ENCODE data around the gene CENPC.
"Not testable (repeated sequence)": the region's sequence is repeated elsewhere in the genome, so short reads cannot be mapped to it uniquely, and the experiment has no call there.

CENPC gene, protein sequence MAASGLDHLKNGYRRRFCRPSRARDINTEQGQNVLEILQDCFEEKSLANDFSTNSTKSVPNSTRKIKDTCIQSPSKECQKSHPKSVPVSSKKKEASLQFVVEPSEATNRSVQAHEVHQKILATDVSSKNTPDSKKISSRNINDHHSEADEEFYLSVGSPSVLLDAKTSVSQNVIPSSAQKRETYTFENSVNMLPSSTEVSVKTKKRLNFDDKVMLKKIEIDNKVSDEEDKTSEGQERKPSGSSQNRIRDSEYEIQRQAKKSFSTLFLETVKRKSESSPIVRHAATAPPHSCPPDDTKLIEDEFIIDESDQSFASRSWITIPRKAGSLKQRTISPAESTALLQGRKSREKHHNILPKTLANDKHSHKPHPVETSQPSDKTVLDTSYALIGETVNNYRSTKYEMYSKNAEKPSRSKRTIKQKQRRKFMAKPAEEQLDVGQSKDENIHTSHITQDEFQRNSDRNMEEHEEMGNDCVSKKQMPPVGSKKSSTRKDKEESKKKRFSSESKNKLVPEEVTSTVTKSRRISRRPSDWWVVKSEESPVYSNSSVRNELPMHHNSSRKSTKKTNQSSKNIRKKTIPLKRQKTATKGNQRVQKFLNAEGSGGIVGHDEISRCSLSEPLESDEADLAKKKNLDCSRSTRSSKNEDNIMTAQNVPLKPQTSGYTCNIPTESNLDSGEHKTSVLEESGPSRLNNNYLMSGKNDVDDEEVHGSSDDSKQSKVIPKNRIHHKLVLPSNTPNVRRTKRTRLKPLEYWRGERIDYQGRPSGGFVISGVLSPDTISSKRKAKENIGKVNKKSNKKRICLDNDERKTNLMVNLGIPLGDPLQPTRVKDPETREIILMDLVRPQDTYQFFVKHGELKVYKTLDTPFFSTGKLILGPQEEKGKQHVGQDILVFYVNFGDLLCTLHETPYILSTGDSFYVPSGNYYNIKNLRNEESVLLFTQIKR

DNA sequence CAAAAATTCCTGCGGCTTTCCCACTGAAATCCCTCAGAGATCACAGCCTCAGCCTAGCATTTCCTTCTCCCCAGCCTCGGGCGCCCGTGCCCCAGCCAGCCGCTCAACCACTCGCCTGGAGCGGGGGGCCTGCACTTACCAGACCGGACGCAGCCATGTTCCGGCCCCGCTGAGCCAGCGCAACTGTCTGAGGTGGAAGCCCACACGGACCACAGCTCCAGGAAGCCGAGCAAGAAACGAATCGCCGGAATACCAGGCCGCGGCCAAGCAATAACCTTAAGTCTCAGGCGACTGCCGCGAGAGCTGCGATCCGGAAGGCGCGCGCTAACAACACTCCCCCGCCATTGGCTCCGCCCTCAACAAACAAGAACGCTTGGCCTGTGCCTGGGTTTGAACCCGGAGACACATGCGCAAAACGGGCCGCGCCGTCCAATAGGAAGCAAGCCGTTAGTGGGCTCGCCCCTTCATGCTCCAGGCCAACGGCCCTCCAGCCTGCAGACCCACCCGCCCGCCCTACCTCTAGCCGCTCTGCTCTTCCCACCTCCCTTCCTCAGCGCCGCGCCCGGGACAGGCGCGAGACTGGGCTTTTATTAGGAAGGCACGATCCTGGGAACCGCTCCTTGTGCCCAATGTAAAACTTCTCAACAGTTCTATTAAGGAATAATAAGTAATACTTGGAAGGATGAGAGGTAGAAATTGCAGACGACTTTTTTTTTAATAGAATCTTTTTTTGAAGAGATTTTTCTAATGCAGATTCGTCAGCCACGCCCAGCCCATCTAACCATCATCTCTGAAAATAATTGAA is at the start of gene CENPC:
CENPC (minus strand) TSS at position 305 of the 805 bp plus-strand sequence; CDS start at position 157, 148 bp downstream.
- peak; percentile 89 for DNase-seq

DNA sequence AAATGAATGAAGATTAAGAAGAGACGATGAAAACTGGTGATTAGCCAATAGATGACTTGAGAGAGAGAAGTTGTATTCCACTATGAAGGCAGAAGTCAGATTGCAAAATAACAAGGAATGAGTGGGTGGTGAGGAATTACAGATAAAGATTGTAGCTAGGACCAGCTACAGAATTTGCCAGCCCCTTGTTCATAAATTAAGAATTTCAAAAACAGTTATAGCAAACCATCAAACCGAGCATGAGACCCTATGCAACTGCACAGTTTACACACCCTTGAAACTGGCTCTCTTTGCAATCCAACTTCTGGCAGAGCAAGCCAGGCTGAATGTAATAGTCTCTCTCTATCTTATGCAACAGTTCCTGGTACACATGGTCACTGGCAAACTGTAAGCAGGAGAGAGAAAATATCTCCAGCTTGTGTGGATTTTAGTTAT is 48.5 kb upstream of the CENPC start:
- no peak for DNase-seq

- no peak for DNase-seq
These were observed 41.9 kb upstream of the CENPC start for GRCh38 chr4:67587156-67587555.

DNA sequence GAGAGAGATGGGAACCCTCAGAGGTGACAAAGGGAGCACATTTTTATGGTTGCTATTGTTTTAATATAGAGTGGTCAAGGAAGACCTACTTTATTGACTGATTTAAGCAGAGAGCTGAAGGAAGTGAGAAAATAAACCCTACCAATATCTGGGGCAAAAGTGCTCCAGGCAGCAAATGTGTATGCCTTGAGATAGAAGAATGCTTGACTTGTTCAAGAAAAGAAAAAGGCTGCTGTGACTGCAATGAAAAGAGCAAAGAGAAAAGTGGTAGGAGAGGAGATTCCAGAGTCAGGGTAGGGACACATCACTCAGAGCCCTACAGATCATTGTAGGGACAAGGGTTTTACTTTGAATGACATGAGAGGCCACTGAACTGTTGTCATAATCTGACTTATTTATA is 39.2 kb upstream of the CENPC start:
- no peak for DNase-seq

GRCh38 chr4:67581913-67582312 is 36.6 kb upstream of the CENPC start:
- no peak for DNase-seq

DNA sequence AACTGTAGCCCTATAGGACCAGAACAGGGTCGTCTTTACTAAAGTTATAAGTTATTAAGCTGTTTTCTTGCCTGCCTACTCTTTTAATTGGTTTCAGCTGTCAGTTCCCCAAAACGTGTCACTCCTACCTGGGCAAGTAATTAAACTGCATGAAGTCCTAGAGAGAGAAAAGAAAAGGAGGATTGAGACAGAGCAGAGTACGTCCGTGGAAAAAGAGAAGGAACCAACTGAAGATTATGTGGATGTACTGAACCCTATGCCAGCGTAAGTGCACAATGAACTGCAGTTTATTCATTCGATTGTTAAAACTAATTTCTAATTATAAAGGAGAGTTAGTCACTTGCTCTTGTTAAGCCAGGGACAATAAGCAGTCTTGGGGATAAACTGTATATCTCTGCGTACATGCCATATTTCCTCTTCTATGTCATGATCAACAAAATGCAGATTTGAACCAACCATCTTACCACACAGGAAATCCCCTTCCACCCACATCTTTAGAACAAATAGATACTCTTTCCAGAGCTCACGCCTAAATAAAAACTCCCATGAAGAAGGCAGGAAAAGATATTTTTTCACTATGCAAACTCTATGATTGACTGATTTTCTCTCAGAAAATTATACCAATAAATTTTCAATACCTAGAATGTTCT is 36.0 kb upstream of the CENPC start:
- no peak for DNase-seq

GRCh38 chr4:67580577-67580976 is 35.3 kb upstream of the CENPC start:
- DNase-seq, result no peak

GRCh38 chr4:67576538-67576937 is 31.2 kb upstream of the CENPC start:
- DNase-seq, result no peak

- DNase-seq, result no peak
These were observed 30.8 kb upstream of the CENPC start for GRCh38 chr4:67576059-67576466.

DNA sequence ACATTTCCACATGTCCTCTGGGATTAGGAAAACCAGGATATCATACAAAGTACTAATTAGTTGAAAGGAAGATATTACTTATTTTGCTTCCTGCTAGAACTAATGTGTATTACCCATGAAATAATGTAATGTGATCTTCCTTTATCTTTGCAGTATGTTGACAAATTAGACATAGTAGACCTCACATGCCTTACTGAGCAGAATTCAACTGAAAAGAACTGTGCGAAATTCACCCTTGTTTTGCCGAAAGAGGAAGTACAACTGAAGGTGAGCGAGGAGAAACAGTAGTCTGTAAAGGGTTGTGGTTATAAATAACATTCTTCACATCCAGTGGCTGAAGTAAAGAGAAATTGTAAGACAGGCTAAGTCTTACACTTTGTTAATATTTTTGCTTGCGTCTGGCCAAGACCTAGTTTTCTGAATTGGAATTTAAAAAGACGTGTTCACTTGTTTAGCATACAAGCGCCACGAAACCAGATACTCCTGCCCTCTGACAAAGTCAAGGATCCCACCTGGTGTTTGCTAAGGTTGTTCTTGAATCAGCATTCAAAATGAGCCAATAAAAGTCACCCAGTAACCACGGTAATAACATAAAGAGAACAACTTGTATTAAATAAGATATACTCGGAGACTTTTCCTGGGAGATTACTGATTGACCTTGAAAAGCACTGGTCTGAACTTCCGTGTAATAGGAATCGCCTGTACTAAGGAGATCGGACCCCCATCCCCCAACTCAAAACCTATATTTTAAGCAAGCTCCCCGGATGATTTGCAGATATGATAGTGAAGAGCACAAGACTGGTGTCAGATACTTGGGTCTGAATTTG is 30.1 kb upstream of the CENPC start:
- DNase-seq, result no peak

DNA sequence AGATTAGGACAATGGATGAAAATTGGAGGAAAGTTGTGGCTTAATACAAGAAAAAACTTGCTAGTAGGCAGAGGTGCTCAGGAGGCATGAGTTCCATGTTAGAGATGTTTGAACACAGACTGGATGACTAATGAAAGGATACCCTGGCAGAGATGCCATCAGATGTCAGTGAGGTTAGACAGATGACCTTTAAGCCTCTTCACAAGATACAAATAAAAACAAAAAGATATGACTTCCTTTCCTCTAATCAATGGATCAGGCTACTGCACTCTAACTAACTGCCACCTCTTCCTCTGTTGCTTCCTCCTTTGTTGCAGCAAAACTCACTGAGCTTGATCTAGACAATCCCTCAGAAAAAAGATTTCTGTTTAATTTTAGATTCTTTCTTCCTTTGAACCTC is 27.9 kb upstream of the CENPC start:
- DNase-seq, result no peak

DNA sequence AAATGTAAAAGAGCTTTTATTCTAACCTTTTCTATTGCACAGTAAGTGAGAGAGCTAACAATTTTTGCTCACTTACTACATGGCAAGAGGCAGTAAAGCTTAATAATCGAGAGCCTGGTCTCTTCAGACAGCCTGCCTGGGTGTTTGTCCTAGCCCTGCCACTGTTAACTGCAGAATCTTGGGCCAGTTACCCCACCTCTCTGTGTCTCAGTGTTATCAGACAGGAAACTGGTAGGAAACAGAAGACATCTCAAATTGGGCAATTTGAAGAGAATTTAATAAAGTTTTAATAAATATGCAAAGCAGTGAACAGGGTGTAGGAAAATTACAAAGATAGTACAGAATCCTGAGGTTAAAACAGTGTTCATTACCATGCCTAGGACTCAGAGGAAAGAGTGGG is 26.7 kb upstream of the CENPC start:
- DNase-seq, result no peak

DNA sequence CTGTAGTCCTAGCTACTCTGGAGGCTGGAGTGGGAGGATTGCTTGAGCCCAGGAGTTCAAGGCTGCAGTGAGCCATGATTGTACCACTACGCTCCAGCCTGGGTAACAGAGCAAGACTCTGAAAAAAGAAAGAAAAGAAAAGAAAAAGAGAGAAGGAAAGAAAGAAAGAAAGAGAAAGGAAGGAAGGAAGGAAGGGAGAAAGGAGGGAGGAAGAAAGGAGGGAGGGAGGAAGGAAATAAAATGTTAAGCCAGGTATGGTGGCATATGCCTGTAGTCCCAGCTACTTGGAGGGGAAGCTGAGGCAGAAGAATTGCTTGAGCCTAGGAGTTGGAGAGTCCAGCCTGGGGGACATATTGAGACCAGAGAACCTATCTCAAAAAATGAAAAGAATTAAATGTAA is 25.2 kb upstream of the CENPC start:
- no peak for DNase-seq

DNA sequence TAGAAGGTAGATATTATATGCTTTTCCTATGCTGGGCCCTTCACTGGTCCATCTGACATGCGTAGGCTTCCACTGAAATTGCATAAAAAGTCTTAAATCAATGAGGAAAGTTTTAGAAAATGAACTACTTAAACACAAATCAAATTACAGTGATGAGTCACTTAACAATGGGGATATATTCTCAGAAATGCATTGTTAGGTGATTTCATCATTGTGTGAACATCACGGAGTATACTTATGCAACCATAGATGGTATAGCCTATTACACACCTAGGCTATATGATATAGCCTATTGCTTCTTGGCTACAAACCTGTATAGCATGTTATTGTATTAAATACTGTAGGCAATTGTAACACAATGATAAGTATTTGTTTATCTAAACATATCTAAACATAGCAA is 23.5 kb upstream of the CENPC start:
- no peak for DNase-seq

DNA sequence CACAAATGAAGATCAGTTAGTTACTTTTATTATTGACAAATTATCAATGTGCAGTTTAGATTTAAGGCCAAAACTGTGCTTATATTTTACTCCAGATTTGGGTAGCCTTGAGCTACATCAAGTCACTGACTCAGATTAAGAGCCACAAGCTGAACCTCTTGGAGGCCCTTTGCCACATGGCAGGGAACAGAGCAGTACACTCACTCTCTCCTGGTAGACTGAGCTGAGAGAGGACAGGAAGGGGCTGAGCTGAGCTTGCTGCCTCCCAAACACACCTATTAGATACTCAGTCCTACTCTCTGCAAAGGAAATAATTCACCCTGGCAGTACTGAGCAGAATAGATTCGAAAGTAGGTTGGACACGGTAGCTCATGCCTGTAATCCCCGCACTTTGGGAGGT is 21.0 kb upstream of the CENPC start:
- DNase-seq, result no peak

- no peak for DNase-seq
These were observed 20.0 kb upstream of the CENPC start for GRCh38 chr4:67565284-67565683.

DNA sequence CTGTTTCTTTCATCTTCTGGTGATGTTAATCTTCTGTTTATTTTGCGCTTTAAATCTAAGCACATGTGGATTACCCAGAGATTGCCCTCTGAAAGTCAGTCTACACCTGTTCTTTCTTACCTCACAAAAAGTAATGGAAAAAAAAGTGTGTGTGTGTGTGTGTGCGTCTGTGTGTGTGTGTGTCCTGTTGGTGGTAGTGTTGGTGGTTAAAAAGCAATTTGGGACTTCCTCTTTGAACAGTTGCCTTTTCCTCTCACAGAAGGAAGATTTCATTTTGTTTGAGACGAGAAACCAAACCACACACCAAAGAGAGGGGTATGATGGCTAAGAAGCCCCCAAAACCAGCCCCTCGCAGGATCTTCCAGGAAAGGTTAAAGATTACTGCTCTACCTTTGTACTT is 13.2 kb upstream of the CENPC start, which contains the start of gene STAP1:
STAP1 (plus strand) TSS at position 235 of the 400 bp plus-strand sequence; CDS start at position 318, 83 bp downstream.
- no peak for DNase-seq

DNA sequence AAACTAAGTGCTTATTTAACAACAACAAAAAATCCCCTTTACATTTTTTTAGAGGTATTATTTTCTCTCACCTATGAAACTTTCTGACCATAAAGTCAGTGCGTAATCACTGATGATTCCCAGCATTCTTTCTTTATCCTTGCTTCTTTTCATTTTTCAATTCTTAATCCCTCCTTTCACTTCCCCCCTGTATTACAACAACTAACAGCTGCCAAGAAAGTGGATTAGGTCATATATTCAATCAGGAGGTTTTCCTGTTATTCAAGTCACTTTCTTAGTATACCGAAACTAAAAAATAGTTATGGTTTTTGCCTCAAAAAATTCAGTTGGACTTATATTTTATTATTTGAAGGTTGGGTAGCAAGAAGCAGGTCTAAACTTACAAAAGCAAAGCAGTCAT is 11.1 kb upstream of the CENPC start:
- DNase-seq, result no peak

GRCh38 chr4:67555447-67555846 is 10.1 kb upstream of the CENPC start:
- no peak for DNase-seq

GRCh38 chr4:67554096-67554495 is 8.8 kb upstream of the CENPC start:
- DNase-seq, result no peak

DNA sequence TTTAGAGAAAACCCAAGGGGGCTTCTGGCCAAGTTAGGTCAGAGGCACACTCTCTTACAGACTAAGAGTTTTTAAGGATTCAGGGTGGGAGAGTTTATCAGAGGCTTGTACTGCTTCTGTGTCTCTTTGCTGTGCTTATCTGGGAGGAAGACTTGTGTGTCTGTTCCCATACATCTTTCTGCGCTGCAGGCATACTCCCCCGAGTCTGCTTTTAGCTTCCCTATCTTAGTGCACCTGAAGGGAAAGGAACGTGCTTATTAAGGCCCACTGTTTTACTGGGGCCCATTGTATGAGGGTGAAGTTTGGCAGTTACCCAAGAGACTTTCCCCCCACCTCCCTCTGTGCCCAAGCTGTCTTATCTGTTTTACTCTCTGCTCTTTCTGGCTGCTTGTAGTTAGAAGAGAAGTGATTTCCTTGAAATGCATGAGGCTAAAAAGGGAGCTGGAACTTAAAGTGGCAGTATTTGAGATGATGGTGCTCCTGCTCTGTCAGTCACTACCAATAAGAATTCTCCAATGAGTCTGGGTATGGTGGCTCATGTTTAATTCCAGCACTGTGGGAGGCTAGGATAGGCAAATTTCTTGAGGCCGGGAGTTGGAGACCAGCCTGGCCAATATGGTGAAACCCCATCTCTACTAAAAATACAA is 7.0 kb upstream of the CENPC start:
- DNase-seq, result not testable (repeated sequence)

All from NCI-H1105 (cell line).